Measurements from ENCODE around the gene RNF152. TPM values are rescaled to one million over a fixed set of nuclear protein-coding genes. Genes with fewer than 3 reads are reported as not detected.

Gene RNF152
- total RNA-seq, 1 experiment from 2014 or later, result 0.63 TPM

DNA sequence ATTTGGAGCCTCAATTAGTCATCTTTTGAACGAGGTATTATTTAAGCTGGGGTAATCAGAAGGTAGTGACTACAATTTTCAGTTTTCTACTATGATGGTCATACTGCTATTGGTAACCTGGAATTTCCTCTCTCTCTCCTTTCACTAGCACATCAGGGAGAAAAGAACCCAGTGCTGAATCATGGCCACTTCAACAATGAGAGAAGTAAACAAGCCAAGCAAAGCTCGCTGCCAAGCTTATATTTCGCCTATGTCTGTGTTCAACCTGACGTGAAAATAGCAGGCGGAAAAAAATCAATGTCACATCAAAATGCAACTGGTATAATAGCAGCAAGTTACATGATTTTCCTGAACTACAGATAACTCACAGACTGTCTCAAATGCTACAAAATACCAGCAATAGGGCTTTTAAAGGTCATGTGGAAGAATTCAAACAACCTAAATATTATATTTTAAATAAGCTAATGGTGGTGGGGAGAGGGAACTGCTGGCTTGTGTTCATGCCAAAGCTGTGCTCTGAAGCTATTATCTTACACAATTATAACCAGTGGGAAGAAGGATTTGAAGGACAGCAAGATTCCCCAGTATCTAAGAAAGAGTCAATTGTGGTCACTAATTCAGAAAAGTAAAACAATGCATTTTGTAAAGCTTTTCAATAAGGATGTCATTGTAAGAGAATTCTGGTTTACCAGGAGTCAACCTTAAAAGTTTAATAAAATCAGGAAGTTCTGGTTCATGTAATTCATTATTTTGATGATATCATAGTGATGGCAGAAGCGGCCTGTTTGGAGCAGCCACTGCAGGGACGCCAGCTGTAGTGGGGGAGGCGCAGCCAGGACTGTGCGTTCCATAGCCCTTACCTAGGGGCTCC lies 38.0 kb downstream of the RNF152 start:
- DNase-seq (ENCODE audit: low read depth), result no peak

DNA sequence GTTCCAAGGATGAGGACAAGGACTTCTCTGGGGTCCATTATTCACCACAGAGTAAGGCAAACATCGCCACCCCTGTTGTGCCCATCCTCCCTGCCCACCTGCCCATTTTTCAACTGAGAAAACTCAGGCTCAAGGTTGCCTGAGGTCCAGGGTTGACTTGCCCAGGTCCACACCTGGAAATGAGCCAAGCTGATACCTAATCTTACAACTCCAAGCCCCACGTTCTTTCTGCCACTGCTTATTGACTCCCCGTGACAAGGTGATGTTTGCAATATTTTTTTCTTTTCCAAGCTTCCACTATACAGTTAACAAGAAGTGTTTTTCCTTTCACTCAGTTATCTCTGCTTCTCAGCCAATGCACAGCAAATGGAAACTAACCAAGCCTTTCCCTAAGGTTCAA lies 39.0 kb downstream of the RNF152 start:
- no peak for DNase-seq (ENCODE audit: low read depth)

DNA sequence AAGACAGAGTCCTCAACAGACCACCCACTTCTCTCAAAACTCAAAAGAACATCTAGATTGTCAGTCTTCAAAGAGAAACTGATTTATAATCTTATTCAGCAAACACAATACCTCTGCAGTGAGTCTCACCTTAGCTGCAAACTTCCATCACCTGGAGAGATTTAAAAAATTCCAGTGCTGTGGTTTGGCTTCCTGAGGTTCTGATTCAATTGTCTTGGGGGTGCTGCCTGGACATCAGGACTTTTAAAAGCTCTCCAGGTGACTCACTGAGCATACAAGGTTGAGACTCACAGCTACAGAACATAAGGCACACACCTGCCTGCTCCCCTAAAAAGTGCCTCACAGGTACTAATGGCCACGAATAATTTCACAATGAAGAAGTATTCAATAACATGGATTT lies 40.3 kb downstream of the RNF152 start:
- no peak for DNase-seq (ENCODE audit: low read depth)

DNA sequence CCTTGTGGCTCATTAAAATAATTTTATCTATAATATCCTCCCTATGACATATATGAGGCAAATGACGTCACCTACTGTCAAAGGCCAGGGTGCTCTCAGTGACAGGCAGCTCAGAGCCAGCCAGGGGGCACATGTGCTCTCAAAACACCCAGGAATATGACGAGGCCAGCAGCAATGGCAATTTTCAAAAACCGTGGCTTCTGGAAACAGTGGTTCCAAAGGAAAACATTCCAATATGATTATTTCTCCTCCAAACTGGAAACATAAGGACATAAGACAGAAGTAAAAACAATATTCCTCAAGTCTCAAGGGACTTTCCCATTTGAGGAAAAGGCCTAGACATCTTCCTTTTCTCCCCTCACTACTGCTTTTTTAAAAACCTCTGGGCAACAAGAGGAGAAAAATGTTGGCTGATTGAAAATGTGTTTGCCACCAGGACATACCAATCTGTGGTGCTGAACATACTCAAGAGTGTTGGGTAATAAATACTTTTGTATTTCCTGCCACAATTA lies 40.8 kb downstream of the RNF152 start:
- peak; percentile 72 for DNase-seq (ENCODE audit: low read depth)

DNA sequence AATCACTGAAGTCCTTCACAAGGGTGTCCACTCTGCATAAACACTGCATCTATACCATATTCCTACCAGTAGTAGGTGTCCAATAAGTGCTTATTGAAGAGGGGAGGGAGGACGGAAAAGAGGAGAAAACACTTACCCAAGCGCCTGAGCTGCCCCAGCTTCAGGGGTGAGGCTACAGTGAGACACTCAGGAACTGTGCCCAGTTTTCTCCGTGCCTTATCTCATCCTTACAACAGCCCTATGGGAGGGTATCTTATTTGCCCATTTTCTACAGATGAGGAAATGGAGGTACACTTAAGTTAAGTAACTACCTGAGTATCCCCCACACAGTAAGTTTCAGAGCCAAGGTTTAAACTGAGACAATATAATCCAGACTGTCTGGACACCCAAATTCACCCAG lies 41.5 kb downstream of the RNF152 start:
- DNase-seq (ENCODE audit: low read depth), result no peak

DNA sequence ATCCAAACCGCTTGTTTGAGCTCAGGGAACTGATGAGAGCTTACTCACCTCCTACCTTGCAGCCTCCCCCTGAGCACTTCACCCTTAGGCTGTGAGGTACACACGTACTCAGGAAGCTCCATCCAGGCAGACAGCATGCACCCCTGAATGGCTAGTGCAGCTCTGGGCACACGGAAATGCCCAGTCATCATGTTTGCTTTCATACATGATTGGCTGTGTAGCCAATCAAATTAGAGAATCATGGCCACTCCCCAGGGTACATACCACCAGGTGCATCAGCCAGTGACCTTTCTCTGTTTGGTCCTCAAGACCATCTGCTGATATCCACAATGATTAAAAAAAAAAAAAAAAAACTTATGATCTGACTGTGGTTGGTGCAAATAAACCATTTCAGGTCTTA lies 42.1 kb downstream of the RNF152 start:
- no peak for DNase-seq (ENCODE audit: low read depth)

DNA sequence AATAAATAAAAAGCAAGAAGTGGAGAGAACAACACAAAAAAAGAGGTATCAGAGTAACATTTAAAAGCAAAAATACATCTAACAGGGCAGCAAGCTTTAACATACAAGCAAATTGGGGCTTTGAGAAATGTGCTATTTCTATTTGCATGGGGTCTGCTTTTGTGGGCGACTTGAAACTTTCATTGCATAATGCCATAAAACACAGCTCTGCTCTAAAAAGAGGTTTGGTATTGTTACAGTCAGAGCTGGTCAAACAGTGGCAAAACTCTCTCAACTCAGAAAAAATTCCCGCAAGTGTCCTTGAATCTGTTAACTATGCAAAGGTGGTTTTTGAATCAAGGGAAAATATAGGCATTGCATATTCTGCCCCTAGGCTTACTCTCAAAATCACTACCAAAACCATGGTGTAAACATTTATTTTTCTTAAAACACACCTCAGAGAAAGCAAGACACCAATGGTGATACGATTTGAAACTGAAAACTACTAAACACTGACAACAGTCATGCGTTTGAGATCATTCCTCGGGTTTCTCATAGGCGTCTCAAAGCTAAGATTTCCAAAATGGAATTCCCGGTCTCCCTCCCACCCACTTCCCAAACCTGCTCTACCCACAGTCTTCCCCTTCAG lies 45.5 kb downstream of the RNF152 start:
- DNase-seq (ENCODE audit: low read depth), result no peak

DNA sequence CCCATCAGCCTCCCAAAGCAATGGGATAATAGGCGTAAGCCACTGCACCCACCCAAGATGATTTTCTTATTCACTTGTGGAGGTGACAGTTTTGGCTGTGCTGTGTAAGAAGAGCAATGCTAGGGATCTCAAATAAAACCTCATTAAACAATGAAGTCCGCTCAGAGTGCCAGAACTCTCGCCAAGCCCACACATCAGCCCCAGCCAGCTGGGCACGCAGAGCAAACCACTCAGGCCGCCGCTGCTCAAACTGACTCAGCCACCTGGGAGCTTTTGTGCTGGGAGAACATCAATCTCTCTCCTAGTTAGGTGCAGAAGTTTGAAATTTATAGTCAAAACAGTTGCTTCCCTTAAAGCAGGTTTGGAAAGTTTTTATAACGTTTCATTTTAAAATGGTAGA lies 47.6 kb downstream of the RNF152 start:
- DNase-seq (ENCODE audit: low read depth), result no peak

DNA sequence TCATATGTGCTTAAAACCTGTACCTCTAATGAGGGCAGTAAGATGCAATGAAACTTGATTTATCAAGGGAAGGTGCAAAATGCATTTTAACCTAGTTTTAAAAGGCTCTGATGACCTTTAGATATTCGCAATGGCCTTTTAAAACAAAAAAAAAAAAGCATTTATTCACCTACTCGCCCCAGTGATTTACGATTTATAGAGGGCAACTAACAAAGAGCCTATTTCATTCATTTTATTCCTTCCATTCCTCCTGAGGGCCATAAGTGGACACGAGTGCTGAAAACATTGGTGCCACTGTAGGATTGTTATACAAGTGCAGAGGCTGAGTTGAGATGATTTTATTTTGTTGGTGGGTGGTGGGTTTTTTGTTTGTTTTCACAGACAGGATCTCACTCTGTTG lies 48.1 kb downstream of the RNF152 start:
- no peak for DNase-seq (ENCODE audit: low read depth)

DNA sequence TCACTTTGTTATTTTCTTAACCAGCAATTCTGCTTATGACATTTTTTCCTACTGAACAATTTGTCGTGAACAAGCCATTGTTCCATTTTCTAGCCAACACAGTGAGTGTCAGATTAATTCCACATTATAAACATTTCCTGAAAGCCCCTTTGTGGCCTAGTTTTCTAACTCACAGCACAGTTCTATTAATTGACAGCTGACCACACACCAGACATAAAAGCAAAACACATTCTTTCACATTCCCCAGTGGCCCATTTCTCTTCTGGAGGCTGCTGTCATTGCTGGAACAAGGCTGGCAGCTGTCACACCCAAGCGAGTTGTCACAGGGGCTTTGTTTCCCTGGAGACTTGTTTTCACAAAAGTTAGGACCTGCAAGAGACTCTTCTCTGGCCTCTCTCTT lies 50.7 kb downstream of the RNF152 start:
- peak; percentile 61 for DNase-seq (ENCODE audit: low read depth)

DNA sequence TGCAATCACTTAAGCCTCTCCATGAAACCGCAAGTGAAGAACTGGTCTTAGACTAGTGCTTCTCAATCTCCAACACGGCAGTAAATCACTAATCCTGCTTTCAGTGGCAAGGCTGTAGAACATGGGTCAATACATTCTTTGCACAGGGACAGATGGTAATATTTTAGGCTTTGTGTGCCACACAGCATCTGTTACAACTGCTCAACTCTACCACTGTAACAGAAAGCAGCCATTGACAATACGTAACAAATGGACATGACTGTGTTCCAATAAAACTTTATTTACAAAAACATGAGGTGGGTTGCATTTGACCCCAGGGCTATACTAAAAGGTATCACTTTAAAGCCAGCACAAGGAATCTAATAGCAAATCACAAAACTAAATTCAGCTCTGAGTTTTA lies 51.1 kb downstream of the RNF152 start:
- DNase-seq (ENCODE audit: low read depth), result peak; percentile 3

DNA sequence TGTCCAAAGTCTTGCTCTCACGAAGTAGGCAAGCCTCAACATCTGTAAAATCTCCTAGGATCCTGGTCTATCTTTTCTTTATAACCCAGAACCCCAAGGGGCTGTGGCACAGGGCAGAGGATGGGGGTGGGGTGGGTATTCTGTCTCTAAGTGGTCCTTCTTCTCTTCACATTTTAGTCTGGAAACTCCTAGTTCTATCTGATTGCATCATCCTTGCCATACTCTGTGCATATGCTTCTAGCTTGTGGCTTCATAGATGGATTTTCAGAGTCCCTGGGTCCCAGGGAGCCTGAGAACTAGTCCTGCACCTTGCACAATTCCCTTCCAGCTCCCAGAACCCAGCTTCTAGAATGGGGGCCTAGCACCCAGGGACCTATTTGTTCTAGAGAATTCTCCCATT lies 52.5 kb downstream of the RNF152 start:
- no peak for DNase-seq (ENCODE audit: low read depth)

DNA sequence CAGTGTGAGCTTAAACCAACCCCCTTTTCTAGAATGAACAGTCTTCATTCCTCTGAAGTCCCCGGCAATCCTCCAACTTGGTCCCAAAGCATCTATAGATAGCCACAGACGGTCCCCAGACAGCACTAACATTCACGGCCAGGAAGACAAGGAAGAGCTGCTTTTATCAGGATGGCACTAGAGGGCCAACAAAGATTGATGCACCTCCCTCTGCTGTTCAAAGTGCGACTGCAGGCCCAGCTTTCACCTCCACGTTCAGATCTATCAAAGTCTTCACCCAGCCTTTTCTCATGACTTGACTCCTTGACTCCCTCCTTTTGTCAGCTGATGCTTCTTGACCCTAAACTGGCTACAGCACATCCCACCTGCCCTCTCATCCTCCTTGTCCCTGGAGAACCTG lies 54.3 kb downstream of the RNF152 start:
- no peak for DNase-seq (ENCODE audit: low read depth)

DNA sequence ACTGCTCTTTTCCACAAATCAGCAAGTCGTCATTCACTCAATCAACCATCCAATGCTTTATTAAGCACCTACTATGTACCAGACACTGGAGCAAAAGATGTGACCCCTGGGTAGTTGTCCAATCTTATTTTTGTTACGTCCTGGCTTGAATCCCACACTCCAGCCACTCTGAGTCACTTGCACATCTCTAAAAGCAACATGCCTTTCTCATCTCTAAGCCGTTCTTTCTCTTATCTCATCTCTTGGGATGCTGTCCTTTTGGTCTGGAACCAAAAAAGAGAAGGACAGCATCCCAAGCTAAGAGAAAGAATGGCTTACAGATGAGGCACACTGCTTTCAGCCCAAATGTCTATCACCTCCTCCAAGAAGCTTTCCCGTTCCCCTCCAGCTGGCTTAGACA lies 58.8 kb downstream of the RNF152 start:
- DNase-seq (ENCODE audit: low read depth), result peak; percentile 8

DNA sequence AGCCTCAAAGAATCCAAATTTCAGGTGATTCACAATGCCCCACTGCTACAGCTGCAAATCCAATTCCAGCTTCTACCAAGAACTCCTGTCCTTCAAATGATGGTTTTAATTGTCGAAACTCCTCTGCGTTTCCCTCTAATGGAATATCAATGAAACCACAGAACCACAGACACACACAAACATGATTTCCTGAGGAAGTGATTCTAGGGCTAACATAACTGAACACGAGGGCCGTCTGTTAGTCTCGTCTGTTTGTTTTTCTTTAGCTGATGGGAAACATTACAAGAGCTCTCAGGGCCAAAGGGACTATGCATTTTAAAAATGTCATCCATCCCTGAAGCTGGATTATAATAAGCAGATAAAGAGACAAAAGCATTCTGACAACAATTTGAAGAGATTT lies 59.4 kb downstream of the RNF152 start:
- DNase-seq (ENCODE audit: low read depth), result peak; percentile 28

DNA sequence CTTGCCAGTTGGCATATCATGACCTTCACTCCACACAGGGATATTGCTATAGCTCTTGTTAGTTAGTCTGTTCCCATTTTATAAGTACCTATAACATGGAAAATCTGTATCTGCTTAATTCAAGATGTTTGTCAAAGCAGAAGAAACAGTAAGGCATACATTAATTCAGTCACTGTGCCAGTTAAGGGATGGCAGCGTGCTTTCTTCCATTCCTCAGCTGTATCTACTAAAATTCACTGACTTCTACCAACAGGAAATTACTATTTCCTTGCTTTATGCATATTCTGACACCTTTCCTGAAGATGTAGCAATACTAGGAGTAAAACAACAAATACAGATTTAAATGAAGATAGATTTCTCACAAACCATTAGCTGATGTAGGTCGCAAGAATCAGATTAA lies 59.9 kb downstream of the RNF152 start:
- no peak for DNase-seq (ENCODE audit: low read depth)

DNA sequence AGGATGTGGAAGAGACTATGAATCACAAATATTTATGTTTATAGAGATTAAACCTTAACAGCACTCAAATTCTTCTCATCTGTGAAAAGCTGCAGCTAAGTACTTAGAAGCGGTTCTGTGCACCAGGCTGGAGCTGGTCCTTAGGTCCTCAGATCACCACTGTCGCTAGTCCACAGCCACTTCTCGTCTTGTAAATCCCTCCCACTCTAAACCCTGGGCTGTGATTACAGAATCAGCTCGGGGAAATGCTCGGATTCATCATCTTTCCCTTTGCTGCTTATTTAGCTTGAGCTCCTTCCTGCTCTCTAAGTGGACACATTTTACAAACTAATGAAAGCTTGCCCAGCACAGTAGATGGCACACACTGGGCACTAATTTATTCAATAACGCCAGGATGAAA lies 61.7 kb downstream of the RNF152 start:
- no peak for DNase-seq (ENCODE audit: low read depth)

DNA sequence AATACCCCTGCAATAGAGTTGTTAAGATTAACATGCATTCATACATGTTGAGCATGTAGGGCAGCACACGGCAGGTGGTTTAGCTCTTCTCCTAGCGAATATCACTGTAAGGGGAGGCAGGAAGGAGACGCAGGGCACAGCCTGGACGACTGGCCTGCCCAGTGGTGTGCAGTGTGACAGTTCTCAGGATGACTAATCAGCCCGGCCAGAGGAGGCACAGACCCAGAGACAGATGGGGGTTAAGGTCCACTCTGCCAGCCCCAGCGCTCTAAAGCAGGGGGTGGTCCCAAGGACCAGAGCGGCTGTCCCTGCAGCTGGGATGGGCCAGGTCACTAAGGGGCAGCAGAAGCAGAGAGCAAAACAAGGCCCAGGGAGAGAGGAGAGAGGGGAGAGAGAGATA lies 63.7 kb downstream of the RNF152 start:
- no peak for DNase-seq (ENCODE audit: low read depth)

DNA sequence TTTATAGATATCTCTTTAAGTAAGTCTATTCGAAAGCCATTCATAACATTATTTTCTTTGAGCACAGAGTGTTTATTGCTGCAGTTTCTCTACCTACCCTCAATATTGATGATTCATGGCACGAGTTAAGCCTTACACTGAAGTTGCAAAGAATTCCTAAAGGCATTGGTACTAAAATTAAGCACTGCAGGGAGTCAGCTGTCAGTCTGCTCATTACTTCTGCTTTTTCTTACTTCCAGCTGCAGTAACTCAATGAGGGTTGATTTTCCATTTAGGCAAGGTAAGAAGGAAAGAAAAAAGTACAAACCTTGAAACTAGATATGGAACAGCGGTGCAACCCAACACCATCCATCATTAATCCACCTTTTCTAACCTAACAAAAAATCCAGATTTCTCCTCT lies 65.2 kb downstream of the RNF152 start:
- peak; percentile 29 for DNase-seq (ENCODE audit: low read depth)

DNA sequence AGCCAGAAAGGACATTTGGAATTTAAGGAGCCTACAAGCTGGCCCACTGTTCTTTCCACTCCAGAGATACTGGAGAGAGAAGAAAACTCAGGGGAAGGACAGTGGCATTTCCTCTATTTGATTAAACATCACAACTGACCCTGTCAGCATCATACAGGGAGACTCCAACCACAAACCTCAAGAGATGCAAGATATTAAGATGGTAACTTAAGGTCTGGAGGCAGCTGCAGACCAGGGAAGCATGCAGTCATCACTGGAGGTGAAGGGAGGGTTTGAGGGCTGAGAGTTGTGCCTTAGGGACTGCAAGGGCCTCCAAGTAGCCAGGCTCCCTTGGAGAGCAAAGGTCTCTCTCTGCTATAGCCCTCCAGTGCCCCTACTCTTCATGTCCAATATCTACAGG lies 67.4 kb downstream of the RNF152 start:
- peak; percentile 78 for DNase-seq (ENCODE audit: low read depth)

DNA sequence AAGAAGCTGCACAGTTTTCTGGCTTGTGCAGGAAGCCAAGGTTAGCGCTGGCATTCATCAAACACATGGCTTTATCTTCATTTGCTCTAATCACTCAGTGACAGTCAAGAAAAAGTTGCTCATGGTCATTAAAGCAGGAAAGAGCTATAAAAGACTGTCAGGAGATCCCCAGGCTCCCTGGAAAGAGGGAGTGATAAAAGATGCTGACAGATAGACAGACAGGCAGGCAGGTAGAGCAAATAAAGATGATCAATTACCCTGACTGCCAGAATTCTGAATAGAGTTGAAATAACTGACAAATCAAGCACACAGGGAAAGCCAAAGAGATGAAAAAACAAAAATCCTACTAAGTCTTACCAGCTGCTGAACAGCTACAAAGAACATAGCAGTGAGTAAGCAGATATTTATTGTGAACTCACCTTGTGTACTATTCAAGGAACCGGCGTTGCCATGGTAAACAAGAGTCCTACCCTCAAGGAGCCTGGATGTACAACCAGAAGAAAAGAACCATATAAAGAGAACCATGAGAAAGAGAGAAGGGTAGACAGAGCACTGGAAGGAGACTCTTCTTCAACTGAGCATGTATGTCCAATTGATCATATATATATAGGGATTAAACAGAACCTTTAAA lies 68.0 kb downstream of the RNF152 start:
- peak; percentile 38 for DNase-seq (ENCODE audit: low read depth)

DNA sequence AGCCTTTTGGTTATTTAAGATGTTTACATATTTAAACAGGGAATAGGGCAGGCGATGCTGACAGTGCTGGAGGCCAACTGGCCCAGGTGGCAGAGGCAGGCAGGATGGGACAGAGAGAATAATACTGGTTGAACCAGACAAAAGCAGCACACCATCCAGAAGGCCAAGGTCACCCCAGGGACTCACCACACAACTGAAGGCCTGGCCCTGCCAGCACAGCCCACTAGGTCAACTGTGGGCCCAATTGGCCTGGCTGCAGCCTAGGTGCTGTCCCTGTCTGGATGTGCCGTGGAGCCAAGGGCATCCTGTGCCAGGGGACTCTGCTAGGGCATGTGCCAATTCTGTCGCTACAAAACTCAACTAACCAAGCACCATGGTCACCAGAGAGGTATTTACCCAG lies 69.2 kb downstream of the RNF152 start:
- DNase-seq (ENCODE audit: low read depth), result no peak

DNA sequence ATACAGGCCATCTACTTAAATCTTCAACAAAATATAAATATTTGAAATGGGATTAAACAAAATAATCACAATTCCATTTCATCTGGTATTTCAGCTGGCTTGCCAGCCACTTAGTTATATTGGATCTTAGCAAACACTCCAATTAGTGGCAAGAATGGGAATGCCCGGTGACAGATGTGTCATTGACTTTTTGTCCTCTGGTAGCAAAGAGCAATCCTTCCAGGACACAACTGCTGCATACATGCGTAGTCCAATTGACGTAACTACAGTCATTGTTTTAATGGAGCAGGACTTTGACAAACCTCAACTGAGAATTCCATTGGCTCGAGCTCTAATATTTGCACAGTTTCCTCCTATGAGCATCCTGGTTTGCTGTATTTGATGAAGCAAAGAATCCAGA lies 69.9 kb downstream of the RNF152 start:
- no peak for DNase-seq (ENCODE audit: low read depth)

Data from LHCN-M2 (cell line).